AG04450 (cell line): ENCODE results near the gene CCDC134. TPM values are rescaled to one million over a fixed set of nuclear protein-coding genes. Genes with fewer than 3 reads are reported as not detected.
"Not testable (repeated sequence)": the region's sequence is repeated elsewhere in the genome, so short reads cannot be mapped to it uniquely, and the experiment has no call there.

ENCODE experiments used
- CTCF ChIA-PET: fragments of 300-600, 350-600 bp; formaldehyde crosslinking; extraction: SDS; loops from one replicate; lab custom pipeline; 2022; ENCODE audit warnings: antibody characterized with exemption, inconsistent platforms; lab: Charles Lee
- POLR2A ChIA-PET: fragments of 350-600 bp; formaldehyde crosslinking; extraction: SDS; loops from one replicate; lab custom pipeline; 2021; ENCODE audit warnings: antibody characterized with exemption, inconsistent platforms; lab: Yijun Ruan, JAX
- DNase-seq: peaks from one replicate; pipeline ENCODE4 v3.0.0-alpha.2; 2011; ENCODE audit warnings: low read depth, low spot score
- H3K27ac ChIP-seq: one replicate; pipeline ENCODE4 v1.5.1; 2012; ENCODE audit warnings: low read depth, low read length, control low read depth
- H3K27me3 ChIP-seq: one replicate; pipeline ENCODE4 v1.6.0; 2012; ENCODE audit warnings: low read length; ENCODE audit not compliant: control insufficient read depth, insufficient read depth
- H3K4me3 ChIP-seq: 2 replicates; pipeline ENCODE4 v1.5.1; 2011; ENCODE audit warnings: mild to moderate bottlenecking, low read depth, low read length, control low read depth
- H3K9me3 ChIP-seq: 2 replicates; pipeline ENCODE4 v1.5.1; 2012; ENCODE audit warnings: low read length; ENCODE audit not compliant: control insufficient read depth, insufficient read depth
- CTCF ChIP-seq: IDR thresholded peaks from 2 replicates; pipeline ENCODE4 v1.5.1; 2011; ENCODE audit warnings: low read depth, low read length, control low read depth, inconsistent platforms
- polyA plus RNA-seq: library from polyadenylated mRNA; depleted of rRNA; stranded (reverse); fragments of >200 nt; gene quantifications from 2 replicates; pipeline ENCODE4 v1.2.3, GENCODE V29; 2011

Gene CCDC134
- polyA plus RNA-seq, 1 experiment = 2.6 TPM

GRCh38 chr22:41834005-41834944, 33.8 kb downstream of the CCDC134 start:
- Histone ChIP-seq H3K27ac (peak overlapping the region; percentile 31), H3K4me3 (peak overlapping the region; percentile 85), H3K9me3 (no peaks in the 10 kb centered on the region), H3K27me3 (no peaks in the 10 kb centered on the region)
- no peak for TF ChIP-seq CTCF
- CTCF ChIA-PET = interaction anchor here (1.8 kb wide), 1 partner anchor 137 kb away, joined by 5 read pairs; no protein-coding TSS in a partner anchor
- POLR2A ChIA-PET = interaction anchor here (0.9 to 1.6 kb wide), 2 partner anchors 34 to 137 kb away, joined by 5 to 6 read pairs; no protein-coding TSS in a partner anchor
- no peak for DNase-seq

- not testable (repeated sequence) for H3K27ac ChIP-seq
- POLR2A ChIA-PET = interaction anchor here (0.5 kb wide), 1 partner anchor 45 kb away, joined by 6 read pairs; no protein-coding TSS in a partner anchor
- CTCF ChIA-PET = interaction anchor here (0.7 to 1.8 kb wide), 2 partner anchors 22 to 138 kb away, joined by 3 to 5 read pairs; no protein-coding TSS in a partner anchor
These were observed 35.0 kb downstream of the CCDC134 start for GRCh38 chr22:41835462-41835861.

GRCh38 chr22:41836551-41836950, 36.1 kb downstream of the CCDC134 start:
- no peak for DNase-seq
- Histone ChIP-seq H3K27me3 (no peaks in the 10 kb centered on the region), H3K4me3 (no peak overlapping the region), H3K9me3 (no peaks in the 10 kb centered on the region), H3K27ac (no peak overlapping the region)
- ChIA-PET POLR2A (no interaction called here), CTCF (interaction anchor here (1.8 kb wide), 1 partner anchor 139 kb away, joined by 5 read pairs; no protein-coding TSS in a partner anchor)
- TF ChIP-seq CTCF = no peak

More at GRCh38 chr22:41835462-41835861, 35.0 kb downstream of the CCDC134 start:
- not testable (repeated sequence) for H3K9me3 ChIP-seq, DNase-seq, H3K4me3 ChIP-seq, H3K27me3 ChIP-seq

GRCh38 chr22:41838842-41839618, 38.6 kb downstream of the CCDC134 start:
- ChIA-PET POLR2A (no interaction called here), CTCF (interaction anchor here (1.9 kb wide), 1 partner anchor 102 kb away, joined by 5 read pairs; no protein-coding TSS in a partner anchor)
- Histone ChIP-seq H3K27ac (no peak overlapping the region), H3K9me3 (no peaks in the 10 kb centered on the region), H3K27me3 (no peaks in the 10 kb centered on the region), H3K4me3 (no peak overlapping the region)
- TF ChIP-seq CTCF = no peak
- no peak for DNase-seq

- no peaks in the 10 kb centered on the region for H3K27me3 ChIP-seq
- H3K4me3 ChIP-seq = no peak overlapping the region
- no peak for DNase-seq
- CTCF ChIA-PET = interaction anchor here (0.8 to 1.9 kb wide), 2 partner anchors 101 to 143 kb away, joined by 3 to 5 read pairs; no protein-coding TSS in a partner anchor
- TF ChIP-seq CTCF = no peak
- POLR2A ChIA-PET = no interaction called here
- H3K9me3 ChIP-seq = no peaks in the 10 kb centered on the region
- no peak overlapping the region for H3K27ac ChIP-seq
These were observed 39.7 kb downstream of the CCDC134 start for GRCh38 chr22:41840216-41840615.
